GM23248 (cell line): Measurements from ENCODE around the gene STOM.

ENCODE experiments used
- EZH2 ChIP-seq: fragments of 200-600 bp; sonication (generic); IDR thresholded peaks from 2 replicates; pipeline ENCODE4 v1.6.1; 2018; ENCODE audit warnings: antibody characterized with exemption, mild to moderate bottlenecking; ENCODE audit not compliant: insufficient read depth, poor library complexity, severe bottlenecking
- EZH2phosphoT487 ChIP-seq: fragments of 200-600 bp; sonication (generic); IDR thresholded peaks from 2 replicates; pipeline ENCODE4 v1.6.1; 2018; ENCODE audit warnings: antibody characterized with exemption, moderate library complexity, mild to moderate bottlenecking, low read depth; ENCODE audit not compliant: insufficient read depth

GRCh38 chr9:121357011-121357410, 13.0 kb downstream of the STOM start:
- TF ChIP-seq EZH2phosphoT487 (no peak), EZH2 (no peak)
